Activated naive CD4-positive, alpha-beta T cell treated with Interleukin-2 at 50 U/mL for 16 hours (primary cell): ENCODE data around the gene ZNF536.
"Not testable (repeated sequence)": the region's sequence is repeated elsewhere in the genome, so short reads cannot be mapped to it uniquely, and the experiment has no call there.

Source experiments
- DNase-seq: peaks from one replicate; pipeline ENCODE4 v3.0.0-alpha.2; 2020

The ZNF536 gene

DNA sequence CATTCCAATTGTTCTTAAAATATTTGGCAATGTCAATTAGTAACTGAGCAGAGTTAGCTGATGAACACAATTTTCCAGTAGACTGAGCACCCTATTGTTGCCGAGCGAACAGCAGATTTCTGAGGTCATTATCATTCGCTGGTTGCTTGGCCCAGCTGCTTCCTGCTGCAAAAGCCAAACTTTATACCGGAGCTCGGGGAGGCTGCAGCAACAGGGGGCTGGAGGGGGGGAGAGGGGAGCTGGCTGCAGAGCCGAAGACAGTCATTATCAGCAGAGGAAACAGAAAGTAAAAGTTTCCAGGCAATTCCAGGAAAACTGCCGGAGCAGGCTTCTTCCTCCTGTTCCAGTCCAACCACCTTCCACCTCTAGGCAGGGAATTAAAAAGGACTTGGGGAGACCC is 77.9 kb downstream of the ZNF536 start:
- DNase-seq, result no peak

DNA sequence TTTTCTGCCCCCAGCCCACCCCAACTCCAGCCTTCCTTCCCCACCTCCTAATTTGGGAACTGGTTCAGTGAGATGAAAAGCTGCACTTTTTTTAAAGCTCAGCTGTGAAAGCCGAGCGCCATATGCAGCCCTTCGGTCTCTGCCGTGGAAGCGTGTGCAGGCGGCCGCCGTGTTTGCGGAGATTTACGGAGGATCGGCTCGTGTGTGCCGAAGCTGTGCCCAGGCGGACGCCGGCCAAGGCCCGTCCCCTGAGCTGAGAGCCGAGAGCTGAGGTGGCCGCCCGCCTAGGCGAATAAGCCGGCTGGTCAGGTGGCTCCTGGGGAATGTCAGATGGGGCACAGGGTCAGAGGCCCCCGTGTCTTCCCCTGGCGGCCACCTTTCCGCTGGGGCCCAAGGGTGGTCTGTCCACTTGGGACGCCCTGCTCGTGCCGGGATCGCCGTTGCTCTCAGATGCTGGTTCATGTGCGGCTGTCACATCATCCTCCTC is 78.7 kb downstream of the ZNF536 start:
- DNase-seq, result no peak

DNA sequence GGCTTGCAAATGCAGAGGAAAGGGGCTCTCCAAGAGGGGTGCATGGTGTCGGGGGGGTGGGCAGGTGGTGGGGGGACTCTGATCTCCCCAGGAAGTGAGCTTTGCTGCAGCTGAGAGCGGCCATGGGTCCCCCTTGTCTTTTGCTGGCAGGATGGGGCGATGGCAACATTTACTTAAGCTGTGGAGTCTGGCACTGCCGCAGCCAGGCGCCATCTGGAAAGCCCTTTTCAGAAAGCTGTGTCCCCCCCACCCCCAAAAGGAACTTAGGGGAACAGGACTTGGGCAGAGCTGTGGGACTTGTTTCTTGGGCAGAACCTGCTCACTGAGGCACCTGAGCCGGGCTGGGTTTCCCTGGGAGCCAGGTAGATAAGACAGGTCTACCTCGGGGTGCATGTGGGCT is 80.7 kb downstream of the ZNF536 start:
- no peak for DNase-seq

DNA sequence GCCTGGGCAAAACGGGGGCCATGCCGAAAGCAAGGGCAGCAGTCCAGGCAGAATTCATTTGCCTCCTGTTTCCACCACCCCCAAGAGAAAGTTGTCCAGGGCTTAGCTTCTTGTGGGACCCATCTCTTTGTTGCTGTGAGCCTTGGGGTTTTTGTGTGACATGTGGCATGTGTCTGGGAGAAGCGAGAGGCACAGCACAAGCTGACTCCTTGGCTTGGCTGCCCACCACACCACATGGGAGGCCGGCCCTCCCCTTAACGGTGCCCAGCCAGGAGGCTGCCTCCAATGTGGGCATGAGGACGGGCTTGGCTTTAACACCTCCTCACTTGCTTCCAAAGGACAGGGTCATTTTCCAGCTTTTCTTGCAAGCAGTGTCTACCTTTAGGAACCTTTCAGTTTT is 81.6 kb downstream of the ZNF536 start:
- no peak for DNase-seq

DNA sequence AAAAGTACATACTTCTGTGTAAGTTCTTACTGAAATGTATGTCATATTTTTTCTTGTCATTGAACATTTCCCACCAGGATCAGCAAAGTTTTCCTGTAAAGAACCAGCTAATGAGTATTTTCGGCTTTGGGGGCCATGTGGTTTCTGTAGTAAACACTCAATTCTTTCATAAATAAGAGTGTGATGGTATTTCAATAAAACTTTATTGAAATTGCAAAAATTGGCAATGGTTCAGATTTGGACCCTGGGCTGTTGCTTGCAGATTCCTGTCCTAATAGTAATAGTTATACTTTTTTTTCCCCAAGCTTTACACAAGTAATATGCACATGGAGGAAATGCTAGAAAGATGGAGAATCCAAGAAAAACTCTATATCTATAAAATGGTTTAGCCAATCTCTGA is 83.7 kb downstream of the ZNF536 start:
- no peak for DNase-seq

DNA sequence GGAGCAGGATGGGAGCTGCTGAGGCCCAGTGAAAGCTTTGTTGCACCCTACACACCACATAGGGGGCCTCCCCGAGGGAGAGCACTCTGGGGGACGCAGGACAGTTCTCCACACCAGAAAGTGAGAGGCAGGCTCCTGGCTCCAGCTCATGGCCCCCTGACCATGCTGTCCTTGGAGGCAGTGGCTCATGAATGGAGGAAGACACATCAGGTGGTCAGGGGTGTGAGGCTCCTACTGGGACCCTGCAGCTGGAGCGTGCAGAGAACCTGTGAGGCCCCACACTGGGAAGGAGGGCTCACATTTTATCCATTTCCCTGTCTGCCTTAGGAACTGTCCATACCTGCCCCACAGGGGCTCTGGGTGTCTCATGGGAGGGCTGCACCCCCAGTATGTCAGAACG is 85.3 kb downstream of the ZNF536 start:
- DNase-seq, result no peak

DNA sequence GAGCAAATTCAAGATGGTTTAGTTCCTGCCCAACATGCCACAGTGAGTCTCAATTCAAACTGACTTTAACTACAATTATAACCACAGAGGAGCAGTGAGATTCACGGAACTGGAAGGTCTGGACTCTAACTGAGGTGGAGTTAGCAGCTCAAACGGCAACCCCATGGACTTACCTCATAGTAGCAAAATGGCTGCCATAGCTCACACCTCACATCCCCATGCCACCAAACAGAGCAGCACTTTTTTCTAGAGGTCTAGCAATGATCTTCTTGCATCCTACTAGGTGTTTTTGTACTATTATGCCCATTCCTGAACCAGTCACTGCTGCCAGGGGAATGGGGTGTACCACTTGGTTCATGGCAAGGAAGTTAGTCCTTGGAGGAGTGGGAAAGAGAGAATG is 87.7 kb downstream of the ZNF536 start:
- DNase-seq, result no peak

DNA sequence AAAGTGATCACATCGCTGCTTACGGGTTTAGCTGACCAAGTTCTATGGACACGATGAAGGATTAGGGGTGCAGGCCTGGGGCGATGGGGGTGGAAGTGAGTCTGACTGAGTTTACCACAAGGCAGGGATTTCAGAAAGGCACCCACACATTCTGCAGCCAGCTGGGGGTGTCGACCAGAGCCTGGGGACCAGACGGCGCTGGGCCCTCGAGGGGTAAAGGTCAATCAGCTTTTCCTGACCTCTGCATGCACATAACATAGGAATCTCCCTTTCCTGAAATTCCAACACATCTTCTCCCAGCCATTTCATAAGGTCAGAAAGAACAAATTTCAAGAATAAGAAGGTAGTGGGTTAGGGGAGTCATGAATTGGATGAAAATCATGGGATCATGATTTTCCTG is 92.0 kb downstream of the ZNF536 start:
- no peak for DNase-seq

DNA sequence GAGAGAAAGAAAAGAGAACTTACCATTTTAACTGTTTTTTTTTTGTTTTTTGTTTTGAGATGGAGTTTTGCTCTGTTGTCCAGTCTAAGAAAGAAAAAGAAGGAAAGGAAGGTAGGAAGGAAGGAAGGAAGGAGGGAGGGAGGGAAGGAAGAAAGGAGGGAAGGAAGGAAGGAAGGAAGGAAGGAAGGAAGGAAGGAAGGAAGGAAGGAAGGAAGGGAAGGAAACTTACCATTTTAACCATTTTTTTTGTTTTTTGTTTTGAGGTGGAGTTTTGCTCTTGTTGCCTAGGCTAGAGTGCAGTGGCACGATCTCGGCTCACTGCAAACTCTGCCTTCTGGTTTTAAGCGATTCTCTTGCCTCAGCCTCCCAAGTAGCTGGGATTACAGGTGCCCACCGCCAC is 94.4 kb downstream of the ZNF536 start:
- DNase-seq, result not testable (repeated sequence)

DNA sequence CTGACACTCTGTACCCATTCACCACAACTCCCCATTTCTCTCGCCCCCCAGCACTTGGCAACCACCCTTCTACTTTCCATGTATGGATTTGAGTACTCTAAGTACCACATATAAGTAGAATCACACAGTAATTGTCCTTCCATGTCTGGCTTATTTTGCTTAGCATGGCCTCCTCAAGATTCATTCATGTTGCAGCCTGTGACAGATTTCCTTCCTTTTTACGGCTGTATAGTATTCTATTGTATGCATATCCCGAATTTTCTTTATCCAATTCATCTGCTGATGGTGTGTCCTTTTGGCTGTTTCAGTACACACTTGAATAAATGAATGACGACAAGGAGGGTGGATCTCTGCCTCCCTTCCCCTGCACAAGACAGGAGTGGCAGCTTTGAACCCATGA is 95.1 kb downstream of the ZNF536 start:
- DNase-seq, result no peak

DNA sequence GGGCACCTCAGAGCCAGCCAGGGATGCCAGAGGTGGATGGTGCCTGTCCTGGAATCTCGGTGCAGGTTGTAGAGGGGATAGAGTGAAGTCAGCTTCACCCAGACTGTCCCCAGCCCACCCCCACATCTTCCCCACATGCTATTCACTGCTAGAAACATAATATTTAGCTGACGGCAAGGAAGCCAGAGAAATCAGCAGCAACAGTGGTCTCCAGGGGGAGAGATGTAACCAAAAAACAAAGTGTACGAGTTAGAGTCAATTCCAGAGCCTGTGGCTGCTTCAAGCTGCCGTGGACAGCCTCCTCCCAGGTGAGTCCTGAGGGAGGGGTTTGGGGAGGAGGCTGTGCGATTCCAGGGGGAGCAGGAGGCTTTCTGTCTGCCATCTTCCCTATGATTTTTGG is 97.6 kb downstream of the ZNF536 start:
- DNase-seq, result no peak

DNA sequence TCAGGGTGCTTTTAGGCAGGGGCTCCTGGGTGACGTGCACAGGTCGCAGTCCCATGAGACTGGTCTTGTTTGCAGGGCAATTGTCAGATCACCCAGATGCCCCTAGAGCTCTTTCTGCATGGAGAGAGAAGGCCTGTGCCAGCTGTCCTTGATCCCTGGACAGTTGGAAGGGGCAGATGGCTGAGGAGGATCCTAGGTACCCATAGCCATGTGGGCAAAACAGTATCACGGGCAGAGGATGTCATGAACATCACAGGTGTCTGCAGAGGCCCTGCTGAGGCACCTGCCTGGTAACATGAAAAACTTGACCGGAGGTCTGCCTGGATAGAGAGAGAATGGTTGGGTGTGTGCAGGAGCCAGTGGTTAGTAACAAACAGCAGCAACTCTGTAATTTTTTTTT is 99.3 kb downstream of the ZNF536 start:
- DNase-seq, result no peak

DNA sequence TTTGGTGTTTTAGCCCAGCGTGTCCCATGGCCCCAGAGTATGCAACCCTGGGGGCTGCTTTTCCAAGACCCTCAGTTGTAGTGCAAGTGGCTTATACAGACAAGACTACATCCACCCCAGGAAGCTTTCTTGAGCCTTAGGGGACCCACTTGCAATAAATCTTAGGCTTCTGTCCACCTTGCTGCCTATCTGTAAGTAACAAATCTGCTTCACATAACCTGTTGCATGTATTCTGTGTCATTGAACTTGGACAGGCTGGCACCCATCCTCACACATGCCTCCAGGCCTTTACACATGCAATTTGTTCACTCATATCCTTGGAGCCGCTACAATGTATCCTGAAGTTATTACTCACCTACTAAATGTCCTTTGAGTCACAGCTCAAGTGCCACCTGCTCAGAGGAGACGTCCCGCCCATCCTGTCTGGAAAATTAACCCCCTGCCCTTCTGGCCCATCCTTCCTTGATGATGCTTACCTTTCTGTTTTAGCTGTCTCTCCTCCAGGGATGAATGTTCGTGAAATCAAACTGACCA is 101.2 kb downstream of the ZNF536 start:
- no peak for DNase-seq

DNA sequence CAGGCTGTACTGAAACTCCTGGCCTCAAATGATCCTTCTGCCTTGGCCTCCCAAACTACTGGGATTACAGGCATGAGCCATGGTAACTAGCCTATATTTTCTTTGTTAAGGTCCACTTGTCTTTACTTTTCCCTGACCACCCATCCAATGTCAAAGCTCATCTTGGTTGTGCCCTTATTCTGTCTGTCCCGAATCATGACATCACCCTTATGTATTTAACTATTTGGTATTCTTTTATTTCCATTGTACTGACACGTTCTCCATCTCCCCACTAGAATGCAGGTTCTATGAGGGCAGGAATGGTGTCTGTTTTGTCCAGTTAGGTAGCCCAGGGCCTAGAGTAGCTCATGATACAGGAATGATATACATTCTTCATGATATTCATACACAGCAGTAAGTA is 104.8 kb downstream of the ZNF536 start:
- no peak for DNase-seq

DNA sequence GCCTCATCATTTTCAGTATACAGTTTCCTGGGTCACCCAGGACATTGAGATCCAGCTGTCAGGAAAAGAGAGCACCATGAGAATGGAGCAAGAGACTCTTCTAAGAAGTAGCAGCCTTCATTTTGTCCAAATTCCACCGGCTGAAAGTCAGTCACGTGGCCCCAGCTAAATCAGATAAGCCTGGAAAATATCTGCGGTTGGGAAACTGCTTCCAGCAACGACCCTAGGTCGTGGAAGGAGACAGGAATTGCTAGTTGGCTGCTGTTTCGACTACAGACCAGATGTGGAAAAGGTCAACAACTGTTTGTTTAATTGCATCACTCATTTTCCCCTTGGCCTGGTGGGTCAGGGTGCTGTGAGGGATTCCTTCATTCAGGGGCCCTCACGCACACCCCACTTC is 107.0 kb downstream of the ZNF536 start:
- DNase-seq, result no peak

DNA sequence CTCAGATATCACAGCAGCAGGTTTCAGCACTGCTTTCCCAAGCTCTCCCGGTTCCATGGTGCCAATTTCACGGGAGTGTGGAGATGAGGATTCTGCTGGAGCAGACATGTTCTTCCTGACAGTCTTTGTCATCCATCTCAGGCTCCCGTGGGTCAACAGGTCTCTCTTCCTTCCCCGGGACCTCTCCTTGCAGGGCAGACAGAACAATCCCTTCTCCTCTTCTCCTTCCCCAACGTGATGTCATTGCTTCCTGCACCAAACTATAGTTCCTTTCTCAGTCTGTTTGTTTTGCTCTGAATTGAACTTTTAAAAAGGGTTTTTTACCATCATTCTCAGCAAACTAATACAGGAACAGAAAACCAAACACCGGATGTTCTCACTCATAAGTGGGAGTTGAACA is 107.9 kb downstream of the ZNF536 start:
- no peak for DNase-seq

DNA sequence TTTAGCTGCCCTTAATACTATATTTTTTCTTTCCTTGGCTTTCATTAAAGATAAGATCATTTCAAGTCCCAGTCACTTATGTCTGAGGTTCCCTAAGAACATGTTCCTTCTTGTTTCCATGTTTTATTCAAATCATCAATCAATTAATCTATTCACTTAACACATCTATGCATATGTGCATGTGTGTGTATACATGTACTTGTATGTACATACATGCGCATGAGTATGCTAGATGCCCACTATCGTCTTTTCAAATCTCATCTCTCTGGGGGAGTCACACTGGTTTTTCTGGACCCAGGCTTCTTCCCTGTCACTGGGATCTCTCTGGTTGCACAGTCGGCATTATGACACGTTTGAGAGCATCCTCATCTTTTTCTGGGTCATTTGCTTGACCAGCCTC is 108.9 kb downstream of the ZNF536 start:
- DNase-seq, result no peak

DNA sequence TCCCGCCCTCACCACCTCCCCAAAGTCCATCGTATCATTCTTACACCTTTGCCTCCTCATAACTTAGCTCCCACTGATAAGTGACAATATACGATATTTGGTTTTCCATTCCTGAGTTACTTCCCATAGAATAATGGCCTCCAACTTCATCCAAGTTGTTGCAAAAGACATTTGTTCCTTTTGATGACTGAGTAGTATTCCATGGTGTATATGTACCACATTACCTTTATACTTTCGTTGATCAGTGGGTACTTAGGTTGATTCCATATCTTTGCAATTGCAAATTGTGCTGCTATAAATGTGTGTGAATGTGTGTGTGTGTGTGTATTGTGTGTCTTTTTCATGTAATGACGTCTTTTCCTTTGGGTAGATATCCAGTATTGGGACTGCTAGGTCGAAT is 109.6 kb downstream of the ZNF536 start:
- no peak for DNase-seq

DNA sequence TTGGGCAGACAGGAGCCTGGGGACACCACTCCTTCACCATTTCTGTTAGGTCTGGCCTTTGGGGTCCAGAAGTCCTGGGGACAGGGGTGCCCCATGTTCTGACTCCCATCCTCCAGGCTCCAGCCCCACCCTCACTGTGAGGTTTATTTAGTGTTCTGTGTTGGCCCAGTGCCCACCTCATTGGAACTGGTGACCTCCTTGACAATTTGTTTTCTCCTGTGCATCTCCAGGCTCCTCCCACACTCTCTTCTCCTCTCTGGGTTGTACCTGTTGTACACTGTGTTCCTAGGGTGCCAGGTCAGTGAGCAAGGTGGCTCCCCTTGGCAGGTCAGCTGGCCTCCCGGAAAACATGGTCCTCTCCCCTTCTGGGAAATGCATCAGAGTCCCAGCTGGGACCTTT is 110.8 kb downstream of the ZNF536 start:
- DNase-seq, result no peak

DNA sequence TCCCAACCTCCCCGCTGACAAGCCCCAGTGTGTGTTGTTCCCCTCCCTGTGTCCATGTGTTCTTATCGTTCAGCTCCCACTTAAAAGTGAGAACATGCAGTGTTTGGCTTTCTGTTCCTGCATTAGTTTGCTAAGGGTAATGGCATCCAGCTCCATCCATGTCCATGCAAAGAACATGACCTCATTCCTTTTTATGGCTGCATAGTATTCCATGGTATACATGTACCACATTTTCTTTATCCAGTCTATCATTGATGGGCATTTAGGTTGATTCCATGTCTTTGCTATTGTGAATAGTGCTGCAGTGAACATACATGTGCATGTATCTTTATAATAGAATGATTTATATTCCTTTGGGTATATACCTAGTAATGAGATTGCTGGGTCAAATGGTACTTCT is 114.1 kb downstream of the ZNF536 start:
- DNase-seq, result not testable (repeated sequence)

DNA sequence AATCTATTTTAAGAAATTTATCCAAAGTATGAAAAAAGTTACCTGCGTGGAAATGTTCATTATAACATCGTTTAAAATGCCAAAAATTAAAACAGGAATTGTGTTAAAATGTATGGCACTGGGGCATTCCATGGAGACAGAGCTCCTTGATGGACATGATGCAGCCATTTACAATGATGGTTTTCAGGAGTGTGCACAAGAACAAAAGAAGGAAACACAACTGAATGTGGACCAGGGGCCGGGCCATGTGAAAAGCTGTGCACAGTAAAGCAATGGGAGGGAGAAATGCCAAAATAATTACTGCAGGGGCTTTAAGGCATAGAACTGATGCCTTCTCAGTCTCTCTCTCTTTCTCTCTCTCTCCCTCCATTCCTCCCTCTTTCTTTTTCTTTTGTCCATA is 115.0 kb downstream of the ZNF536 start:
- DNase-seq, result no peak

DNA sequence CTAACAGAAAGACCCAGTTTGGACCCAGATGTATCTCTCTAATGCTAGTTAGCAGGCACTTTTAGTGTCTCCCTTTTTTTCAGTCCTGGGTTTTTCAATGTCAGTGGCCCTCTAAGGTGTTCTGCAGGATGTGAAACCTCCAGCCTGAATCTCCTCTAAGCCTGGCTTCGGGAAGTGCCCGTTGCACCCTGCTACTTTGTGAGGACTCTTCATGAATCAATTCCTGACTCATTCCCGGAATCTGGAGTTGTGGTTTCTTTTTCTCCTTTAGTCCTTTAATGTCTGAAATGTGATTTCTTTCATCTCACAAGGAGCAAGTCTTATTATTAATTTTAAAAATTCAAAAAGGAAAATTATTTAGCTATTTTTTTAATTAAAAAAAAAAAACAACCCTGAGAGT is 116.0 kb downstream of the ZNF536 start:
- no peak for DNase-seq

DNA sequence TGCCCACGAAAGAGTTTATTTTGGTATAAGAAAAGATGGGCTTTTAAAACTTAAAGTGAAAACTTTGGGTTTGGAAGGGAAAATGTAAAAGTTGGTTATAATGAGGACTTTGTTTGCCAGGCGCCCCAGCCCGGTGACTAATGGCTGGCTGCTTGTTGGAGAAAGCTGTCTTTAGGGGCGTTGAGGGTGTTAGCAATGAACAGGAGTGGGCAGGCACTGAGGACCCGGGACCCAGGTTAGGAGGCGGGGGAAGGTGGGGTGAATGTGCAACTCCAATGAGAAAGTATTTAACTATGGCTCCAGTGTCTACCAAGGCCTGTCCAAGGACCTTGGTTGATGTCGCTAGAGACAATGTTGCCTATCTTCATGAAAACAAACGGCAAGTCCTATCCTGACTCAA is 118.6 kb downstream of the ZNF536 start:
- DNase-seq, result no peak

DNA sequence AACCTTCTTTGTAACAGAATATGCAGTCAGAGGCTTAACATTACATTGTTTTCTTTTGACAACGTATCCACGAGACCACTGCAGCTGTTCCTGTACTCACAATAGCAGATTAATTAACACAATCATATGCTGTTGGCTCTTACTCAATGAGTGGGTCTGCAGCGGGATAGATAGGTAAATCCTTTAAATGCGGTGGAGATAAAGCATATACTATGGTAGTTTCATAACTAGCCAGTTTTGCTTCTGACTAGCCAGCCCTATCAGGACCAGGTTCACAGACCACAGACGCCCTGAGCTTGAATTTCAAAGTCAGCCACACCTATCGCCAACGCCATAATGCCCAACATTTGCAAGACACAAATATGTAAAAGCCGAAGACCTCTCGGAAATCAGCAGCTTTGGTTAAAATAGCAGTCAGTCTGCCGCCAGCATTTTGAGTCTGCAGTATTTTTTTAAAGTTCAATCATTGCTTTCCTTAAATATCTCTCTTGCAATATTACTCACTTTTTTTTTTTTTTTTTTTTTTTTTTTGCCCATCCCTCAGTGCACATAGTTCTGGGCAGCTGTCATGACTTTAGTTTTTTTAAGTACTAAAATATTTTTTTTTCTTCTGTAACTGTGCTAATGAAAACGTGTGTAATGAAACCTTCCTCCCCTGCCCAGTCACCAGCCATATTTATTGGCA is 120.5 kb downstream of the ZNF536 start:
- no peak for DNase-seq

DNA sequence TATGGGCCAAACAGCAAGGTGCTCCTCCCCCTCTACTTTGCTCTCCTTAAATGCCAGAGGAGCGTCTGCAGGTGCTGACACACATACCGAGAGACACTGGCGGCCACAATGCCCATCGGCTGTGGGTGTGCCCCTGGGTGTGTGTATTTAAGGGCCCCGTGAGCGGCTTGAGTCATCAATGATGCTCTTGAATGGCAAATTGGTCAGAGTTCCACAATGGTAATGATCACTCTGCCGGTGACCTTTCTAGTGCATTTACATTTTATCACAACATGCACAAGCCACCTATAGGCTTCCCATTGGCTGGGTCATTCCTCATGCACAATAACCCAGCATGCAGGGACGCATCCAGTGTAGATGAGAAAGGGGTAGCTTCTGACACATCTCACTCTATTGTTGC is 124.8 kb downstream of the ZNF536 start:
- DNase-seq, result no peak
